ENCODE data around the gene SH3PXD2B.

- TF ChIP-seq EZH2 (IDR thresholded peaks at IDR 0.05; ENCODE audit: insufficient read depth, poor library complexity, severe bottlenecking) (no peak), EZH2phosphoT487 (IDR thresholded peaks at IDR 0.05; ENCODE audit: insufficient read depth, low read depth) (no peak)
Measured at GRCh38 chr5:172434251-172434650, 20.1 kb downstream of the SH3PXD2B start.
